ENCODE measurements around the gene SYDE2. TPM values are rescaled to one million over a fixed set of nuclear protein-coding genes. Genes with fewer than 3 reads are reported as not detected.
"Not testable (repeated sequence)": the region's sequence is repeated elsewhere in the genome, so short reads cannot be mapped to it uniquely, and the experiment has no call there.

SYDE2 gene
- total RNA-seq, 1 donor from 2014 or later: 17.0 TPM

GRCh38 chr1:85219853-85220610, 19.2 kb upstream of the SYDE2 start:
- no peak for DNase-seq (ENCODE audit: low spot score)

DNA sequence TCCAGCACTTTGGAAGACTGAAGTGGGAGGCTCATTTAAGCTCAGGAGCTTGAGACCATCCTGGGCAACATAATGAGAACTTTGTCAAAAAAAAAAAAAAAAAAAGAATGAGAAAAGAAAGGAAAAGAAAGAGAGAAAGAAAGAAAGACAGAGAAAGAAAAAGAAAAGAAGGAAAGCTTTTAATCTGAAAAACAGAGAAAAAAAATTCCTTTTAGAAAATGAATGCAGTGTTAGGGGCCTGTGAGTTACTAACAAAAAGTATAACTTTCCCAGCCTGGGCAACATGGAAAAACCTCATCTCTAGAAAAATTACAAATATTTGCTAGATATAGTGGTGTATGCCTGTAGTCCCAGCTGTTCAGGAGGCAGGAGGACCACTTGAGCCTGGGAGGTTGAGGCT, 15.9 kb upstream of the SYDE2 start:
- DNase-seq (ENCODE audit: low spot score): no peak

GRCh38 chr1:85214654-85215053, 13.8 kb upstream of the SYDE2 start:
- DNase-seq (ENCODE audit: low spot score): no peak

DNA sequence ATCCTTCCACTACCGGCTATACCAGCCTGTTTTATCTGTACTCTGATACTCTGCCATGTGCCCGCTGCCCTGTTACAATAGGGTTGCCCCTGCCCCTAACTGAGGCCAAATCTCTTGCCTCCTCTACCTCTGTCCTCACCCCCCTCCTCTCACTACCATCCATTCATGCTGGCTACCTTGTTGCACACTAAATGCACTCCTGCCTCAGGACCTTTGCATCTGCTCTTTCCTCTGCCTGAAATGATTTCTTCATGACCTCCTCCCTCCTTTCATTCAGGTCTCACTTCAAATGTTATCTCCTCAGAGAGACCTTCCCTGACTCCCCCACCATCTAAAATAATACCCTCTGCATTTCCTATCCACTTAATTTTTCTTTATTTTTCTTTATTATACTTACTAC, 7.7 kb upstream of the SYDE2 start:
- DNase-seq (ENCODE audit: low spot score): no peak

DNA sequence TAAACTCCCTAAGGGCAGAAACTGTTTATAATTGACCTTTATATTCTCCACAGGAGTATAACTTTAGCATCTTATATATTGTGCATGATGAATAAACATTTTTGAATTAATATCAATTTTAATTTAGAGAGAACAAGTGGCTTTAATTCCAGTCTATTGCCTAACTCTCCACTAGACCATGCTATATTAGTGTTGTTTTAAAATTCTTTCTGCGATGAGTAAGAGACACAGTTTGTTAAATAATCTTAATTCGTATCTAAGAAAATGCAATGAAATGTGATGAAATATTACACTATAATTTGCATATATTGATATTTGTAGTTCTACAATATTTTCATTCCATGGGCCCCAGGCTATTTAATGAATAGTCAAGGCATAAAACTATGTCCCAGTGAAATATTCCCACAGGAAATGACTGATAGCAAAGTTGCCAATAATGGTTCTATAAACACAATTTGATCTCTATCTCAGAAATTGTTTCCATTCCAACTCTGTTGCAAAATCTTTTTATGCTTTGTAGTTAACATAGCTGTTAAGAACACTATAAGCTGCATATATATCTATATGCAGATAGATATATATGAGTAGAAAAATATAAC, 2.9 kb upstream of the SYDE2 start:
- no peak for DNase-seq (ENCODE audit: low spot score)

DNA sequence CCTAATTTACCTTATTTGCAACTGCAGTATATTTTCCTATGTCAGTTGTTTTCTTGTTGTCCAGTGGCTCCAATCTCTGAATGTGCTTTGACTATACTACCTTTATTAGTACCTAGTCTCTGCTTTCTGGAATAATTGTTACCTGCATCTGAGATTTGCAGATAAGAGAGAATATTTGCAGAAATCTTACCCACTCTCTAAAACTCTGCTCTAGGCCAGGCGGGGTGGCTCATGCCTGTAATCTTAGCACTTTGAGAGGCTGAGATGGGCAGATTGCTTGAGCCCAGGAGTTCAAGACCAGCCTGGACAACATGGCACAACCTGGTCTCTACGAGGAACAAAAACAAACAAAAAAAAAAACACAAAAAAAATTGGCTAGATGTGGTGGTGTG, 2.0 kb upstream of the SYDE2 start:
- no peak for DNase-seq (ENCODE audit: low spot score)

DNA sequence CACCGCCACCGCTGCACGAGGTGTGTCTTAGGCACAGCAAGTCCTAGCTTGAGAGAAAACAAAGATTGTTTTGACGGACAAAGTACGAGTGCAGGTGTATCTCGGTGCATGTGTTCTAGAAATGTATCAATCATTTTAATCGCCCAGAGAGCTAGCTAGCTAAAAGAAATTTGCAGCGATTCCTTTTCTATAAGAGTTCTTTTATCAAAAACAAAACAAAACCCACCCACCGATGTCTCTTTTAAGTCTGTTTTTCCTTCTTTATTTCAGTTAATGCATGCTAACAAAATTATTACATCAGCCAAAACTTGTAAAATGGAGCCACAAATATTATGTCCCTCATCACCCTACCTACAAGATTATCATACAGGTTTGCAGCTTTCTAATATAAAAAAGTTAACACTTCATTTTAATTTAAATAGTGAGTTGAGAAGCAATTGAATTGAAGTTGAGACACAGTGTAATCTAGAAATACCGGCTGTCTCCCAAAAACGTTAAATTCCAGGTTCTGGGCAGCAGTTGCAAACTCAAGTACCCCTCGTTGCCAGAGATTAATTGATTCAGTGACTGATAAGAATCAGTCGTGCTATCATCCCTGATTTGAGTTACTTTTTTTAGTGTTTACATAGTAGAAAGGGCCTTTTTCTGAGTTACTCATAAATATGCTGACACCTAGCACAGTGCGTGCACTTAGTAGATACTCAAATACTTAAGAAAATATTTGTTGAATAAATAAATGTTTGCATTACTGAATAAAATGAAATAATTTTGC, 1.5 kb upstream of the SYDE2 start:
- DNase-seq (ENCODE audit: low spot score): no peak

DNA sequence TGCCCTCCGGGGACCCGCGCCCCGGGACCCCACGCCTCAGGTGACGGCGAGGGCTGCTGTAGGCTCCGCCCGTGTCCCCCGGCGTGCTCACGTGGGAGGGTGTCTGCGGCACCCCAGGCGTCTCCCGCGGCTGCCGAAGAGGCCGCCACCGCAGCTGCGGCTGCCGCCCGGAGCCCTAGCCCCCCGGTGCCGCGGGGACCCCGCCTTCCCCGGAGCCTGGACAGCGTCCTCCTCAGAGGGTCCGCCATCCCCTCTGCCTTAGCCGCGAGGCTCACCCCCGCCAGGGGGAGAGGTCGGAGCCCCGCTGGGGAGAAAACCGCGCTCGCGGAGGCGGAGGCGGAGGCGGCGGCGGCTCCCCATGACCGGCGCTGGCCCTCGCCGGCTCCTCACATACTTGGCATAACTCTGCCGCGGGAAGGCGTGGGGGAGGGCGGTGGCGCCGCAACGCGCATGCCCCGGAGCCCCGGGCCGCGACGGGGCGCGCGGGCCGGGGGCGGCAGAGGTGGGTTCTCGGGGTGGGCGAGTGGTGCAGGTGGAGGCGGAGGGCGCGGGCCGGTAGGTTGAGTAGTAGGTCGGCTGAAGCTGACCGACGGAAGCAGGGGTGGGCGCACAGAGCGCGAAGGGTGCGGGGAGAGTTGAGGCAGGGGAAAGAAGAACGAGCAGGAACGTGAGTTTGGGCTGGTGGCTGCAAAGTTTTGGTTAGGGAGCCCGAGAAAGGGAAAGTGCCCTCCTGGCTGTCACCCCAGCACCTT, 700 bp upstream of the SYDE2 start:
- DNase-seq (ENCODE audit: low spot score): peak; percentile 80

DNA sequence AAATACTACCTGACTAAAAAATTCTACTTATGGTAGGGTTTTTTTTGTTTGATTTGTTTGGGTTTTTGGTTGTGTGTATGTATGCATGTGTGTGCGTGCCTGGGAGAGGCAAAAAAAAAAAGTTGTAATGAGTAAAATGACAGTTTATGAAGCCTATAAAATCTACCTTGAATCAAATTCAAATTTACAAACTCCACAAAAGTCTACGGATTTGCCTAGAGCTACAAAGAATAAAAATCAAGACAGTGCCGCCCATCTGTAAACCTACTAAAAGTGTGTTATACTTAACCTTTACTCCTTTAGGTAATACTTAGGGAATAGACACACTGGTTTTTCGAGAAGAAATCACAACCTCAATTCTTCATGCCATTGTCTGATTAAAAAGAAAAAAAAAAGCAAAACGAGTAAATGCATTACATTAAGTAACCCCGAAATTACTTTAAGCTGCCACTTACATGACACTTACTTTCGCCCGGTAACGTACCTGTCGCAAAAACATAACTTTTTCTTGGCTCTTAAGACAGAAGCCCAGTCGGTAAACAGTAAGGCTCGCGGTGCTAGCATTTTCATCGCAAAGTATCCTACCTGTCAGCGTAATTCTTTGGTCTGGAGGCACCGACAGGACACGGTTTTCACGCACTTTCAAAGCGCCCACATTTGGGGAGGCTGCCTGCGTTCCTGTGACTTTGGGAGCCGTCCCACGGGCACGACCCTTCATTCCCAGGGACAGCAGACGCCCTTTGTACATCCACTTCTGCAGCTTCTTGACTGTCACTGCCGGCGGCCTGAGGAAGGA, 951 bp downstream of the SYDE2 start:
- DNase-seq (ENCODE audit: low spot score): no peak

DNA sequence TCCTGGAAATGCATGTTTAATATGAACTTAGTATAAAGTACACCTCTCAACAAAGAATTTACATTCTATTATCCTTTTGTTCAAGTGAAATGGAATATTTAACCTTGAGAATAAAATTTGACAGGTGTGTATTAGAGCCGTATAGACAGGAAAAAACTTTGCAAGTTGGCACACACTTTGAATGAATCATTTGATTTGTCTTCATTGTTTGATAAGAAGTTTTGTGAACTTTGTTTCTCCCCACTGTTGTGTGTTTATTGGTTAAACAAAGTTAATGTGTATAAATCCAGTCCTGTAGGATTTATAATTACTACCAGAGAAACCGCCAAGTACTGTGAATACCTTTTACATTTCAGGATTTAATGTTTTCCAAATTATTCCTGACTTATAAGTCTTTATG, 2.0 kb downstream of the SYDE2 start:
- no peak for DNase-seq (ENCODE audit: low spot score)

DNA sequence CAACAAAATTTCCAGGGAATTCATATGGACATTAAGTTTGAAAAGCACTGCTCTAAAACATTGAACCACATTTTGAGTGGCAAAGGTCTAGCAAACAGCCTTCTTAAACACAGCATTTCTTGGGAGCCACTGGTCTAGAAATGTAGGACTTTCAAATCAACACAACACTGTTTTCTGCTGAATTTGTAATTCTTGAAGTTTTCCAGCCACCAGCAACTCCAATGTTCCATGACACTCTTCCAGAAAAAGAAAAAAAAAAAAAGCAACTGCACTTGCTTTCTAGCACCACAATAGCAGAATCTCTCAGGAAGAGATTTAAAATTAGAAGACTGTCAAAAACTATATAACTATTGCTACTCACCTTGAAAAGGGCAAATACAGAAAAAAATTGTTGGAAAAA, 4.5 kb downstream of the SYDE2 start:
- no peak for DNase-seq (ENCODE audit: low spot score)

GRCh38 chr1:85195703-85196102, 5.1 kb downstream of the SYDE2 start:
- DNase-seq (ENCODE audit: low spot score): no peak

- not testable (repeated sequence) for DNase-seq (ENCODE audit: low spot score)
Observed at GRCh38 chr1:85192129-85192528, 8.7 kb downstream of the SYDE2 start.

DNA sequence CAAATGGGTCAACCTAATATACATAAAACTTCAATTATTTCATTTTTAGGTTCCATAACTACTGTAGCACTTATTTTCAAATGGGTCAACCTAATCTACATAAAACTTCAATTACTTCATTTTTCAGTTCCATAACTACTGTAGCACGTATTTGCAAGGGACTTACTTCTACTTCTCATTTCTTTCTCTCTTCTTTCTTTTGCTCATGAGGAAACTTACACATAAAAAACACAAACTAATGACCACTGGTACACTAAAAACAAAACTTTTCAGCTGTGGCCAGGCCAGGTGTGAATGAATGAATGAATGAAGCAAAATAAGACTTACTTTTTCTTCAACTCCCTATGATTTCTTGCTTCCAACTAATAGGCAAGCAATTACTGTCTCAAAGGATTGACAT, 11.7 kb downstream of the SYDE2 start:
- no peak for DNase-seq (ENCODE audit: low spot score)

- no peak for DNase-seq (ENCODE audit: low spot score)
Observed at GRCh38 chr1:85188530-85188929, 12.3 kb downstream of the SYDE2 start.

DNA sequence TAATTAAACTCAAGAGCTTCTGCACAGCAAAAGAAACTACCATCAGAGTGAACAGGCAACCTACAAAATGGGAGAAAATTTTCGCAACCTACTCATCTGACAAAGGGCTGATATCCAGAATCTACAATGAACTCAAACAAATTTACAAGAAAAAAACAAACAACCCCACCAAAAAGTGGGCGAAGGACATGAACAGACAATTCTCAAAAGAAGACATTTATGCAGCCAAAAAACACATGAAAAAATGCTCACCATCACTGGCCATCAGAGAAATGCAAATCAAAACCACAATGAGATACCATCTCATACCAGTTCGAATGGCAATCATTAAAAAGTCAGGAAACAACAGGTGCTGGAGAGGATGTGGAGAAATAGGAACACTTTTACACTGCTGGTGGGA, 13.8 kb downstream of the SYDE2 start:
- DNase-seq (ENCODE audit: low spot score): not testable (repeated sequence)

DNA sequence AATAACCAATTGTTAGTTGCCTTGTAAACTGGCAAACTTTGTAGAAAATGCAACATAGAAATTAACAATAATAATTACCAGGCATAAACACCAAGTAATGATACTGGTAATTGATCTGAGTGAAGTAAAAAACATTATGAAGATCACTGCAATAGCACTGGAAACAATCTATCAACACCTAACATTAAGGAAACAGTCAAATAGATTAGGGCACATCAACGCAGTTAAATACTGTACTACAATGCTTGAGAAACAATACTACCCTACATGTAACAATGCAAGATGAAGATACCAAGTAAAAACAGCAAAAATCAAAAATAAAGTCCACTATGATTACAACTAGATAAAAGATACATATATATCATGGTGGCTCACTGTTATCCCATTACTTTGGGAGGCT, 16.6 kb downstream of the SYDE2 start:
- DNase-seq (ENCODE audit: low spot score): no peak

DNA sequence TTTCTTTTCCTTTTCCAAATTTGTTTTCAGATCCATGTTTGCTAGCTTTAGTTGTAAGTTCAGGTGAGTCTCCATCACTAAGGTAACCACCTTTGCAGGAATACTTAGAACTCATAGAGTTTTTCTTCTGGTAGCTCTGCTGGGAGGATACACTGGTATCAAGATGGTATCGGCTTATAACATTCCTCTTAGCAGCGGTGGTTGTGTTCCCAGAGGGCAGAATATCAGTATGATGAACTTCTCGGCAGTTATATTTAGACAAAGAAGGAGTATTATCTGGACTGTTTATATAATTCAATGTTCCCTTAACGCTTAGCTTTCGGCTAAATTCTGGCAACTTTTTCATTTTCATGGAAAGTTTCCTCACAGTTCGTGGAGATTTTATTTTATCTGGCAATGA, 18.1 kb downstream of the SYDE2 start:
- no peak for DNase-seq (ENCODE audit: low spot score)

DNA sequence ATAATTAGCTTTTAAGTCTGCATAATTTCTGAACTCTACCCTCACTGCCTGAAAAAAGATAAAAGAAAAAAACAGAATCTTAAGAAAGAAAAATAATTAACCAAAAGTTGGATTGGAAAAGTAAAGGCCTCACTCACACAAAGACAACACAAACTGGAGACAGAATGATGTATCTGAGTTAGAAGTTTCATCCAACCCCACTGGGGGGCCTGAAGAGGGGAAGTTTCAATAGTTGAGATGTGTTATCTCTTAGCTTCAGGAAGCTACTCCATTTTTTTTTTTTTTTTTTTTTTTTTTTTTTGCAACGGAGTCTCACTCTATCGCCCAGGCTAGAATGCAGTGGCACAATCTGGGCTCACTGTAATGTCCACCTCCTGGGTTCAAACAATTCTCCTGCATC, 19.9 kb downstream of the SYDE2 start:
- no peak for DNase-seq (ENCODE audit: low spot score)

- DNase-seq (ENCODE audit: low spot score): no peak
Observed at GRCh38 chr1:85179522-85179921, 21.3 kb downstream of the SYDE2 start.

GRCh38 chr1:85178396-85178795, 22.4 kb downstream of the SYDE2 start:
- DNase-seq (ENCODE audit: low spot score): no peak

Measured in ureter (tissue), 1 donor.